WERI-Rb-1 (cell line): Measurements from ENCODE around the gene TSPAN12.

ENCODE experiments used
- DNase-seq: peaks from one replicate; pipeline ENCODE4 v3.0.0-alpha.2; 2020
- H3K27ac ChIP-seq: fragments of 250-450 bp; sonication (Bioruptor Pico); 2 replicates; pipeline ENCODE4 v1.5.1; 2020; ENCODE audit warnings: mild to moderate bottlenecking, moderate library complexity
- H3K27me3 ChIP-seq: fragments of 250-450 bp; sonication (Bioruptor Pico); 2 replicates; pipeline ENCODE4 v1.5.1; 2021; ENCODE audit warnings: mild to moderate bottlenecking, low read depth, moderate library complexity; ENCODE audit not compliant: insufficient read depth, severe bottlenecking
- H3K36me3 ChIP-seq: fragments of 250-450 bp; sonication (Bioruptor Pico); 2 replicates; pipeline ENCODE4 v1.5.1; 2020; ENCODE audit warnings: mild to moderate bottlenecking, moderate library complexity
- H3K4me3 ChIP-seq: 2 replicates; pipeline ENCODE4 v1.5.1; 2011; ENCODE audit warnings: low read depth, mild to moderate bottlenecking, control low read depth, low read length
- H3K9me3 ChIP-seq: fragments of 250-450 bp; sonication (Bioruptor Pico); 2 replicates; pipeline ENCODE4 v1.5.1; 2021; ENCODE audit warnings: mild to moderate bottlenecking, moderate library complexity; ENCODE audit not compliant: severe bottlenecking
- TF ChIP-seq, protein P1 (sequence below): IDR thresholded peaks from 2 replicates; pipeline ENCODE4 v1.5.1; 2011; ENCODE audit warnings: low read depth, mild to moderate bottlenecking, control low read depth, inconsistent platforms, low read length

Gene TSPAN12

DNA sequence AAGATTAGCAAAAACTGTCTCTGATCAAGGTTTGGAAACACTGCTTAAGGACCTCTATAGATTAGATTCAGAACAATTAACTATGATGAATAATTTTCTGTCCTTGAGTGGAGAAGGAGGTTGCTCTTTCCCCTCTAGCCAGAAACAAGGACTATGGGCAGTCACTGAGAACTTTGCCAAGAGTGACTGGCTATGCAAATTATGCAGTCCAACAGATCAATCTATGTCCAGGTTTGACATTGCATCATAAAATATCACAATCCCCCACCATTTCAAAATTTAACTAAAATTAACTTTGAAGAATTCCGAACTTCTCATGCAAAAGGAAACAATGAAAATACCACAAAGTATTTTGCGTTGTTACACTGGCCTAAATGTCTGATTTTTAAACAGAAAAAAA is 50.6 kb downstream of the TSPAN12 start:
- DNase-seq = no peak
- Histone ChIP-seq H3K4me3 (no peak overlapping the region), H3K27me3 (no peaks in the 10 kb centered on the region), H3K36me3 (no peaks in the 10 kb centered on the region), H3K27ac (no peak overlapping the region), H3K9me3 (no peaks in the 10 kb centered on the region)
- TF ChIP-seq, protein P1, sequence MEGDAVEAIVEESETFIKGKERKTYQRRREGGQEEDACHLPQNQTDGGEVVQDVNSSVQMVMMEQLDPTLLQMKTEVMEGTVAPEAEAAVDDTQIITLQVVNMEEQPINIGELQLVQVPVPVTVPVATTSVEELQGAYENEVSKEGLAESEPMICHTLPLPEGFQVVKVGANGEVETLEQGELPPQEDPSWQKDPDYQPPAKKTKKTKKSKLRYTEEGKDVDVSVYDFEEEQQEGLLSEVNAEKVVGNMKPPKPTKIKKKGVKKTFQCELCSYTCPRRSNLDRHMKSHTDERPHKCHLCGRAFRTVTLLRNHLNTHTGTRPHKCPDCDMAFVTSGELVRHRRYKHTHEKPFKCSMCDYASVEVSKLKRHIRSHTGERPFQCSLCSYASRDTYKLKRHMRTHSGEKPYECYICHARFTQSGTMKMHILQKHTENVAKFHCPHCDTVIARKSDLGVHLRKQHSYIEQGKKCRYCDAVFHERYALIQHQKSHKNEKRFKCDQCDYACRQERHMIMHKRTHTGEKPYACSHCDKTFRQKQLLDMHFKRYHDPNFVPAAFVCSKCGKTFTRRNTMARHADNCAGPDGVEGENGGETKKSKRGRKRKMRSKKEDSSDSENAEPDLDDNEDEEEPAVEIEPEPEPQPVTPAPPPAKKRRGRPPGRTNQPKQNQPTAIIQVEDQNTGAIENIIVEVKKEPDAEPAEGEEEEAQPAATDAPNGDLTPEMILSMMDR = no peak

DNA sequence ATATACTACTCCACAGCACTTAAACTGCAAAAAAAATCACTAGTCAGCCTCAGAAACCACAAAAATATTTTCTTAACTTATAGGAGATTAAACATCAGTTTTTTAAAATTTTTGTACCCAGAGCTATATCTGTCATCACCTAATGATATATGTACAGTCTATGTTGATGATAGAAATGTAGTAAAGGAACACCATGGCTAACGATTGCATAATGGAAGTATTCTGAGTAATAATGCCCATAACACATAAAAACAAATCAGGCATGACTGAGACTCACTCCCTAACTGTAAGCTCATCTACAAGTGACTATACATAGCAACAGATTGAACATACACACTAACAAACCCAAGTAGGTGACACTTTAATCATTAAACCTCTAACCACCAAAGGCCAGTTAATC is 51.3 kb downstream of the TSPAN12 start:
- Histone ChIP-seq H3K27ac (no peak overlapping the region), H3K36me3 (no peaks in the 10 kb centered on the region), H3K27me3 (no peaks in the 10 kb centered on the region), H3K9me3 (no peaks in the 10 kb centered on the region), H3K4me3 (no peak overlapping the region)
- TF ChIP-seq, protein P1 = no peak
- no peak for DNase-seq

DNA sequence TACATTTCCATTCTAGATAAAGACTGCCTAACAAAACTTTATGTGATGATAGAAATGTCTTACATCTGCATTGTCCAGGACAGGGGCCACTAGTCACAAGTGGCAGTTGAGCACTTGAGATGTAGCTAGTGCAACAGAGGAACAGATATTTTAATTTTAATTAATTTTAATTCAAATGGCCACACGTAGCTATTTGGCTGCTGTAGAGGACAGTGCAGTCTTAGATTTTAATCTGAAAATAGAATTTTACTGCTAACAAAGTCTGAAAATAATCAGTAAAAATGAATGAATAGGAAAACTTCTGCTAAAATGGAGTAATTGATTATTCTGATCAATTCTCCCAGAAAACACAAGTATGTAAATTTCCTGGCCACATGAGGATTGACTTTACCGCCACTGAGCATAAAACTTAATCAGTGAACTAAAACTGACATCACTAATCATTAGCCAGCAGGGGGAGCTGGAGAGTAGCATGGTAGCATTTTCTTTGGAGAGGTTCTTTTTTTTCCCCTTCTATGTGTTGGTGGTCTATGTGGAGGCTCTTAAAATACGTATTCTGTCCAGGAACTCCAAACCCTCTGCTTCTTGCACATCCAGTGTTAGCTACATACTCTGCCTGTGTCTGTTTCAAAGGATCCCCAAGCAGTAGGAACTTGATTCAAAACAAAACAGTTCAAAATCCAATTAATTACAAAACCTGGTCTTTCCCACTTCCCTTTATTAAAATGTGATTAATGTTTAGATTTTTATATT is 52.1 kb downstream of the TSPAN12 start:
- no peaks in the 10 kb centered on the region for H3K9me3 ChIP-seq
- peak; percentile 56 for DNase-seq
- TF ChIP-seq, protein P1 = peak; percentile 55; the same call in 1 of the 2 replicates
- no peak overlapping the region for H3K4me3 ChIP-seq
- no peaks in the 10 kb centered on the region for H3K27me3 ChIP-seq
- H3K27ac ChIP-seq = no peak overlapping the region
- H3K36me3 ChIP-seq = no peaks in the 10 kb centered on the region

DNA sequence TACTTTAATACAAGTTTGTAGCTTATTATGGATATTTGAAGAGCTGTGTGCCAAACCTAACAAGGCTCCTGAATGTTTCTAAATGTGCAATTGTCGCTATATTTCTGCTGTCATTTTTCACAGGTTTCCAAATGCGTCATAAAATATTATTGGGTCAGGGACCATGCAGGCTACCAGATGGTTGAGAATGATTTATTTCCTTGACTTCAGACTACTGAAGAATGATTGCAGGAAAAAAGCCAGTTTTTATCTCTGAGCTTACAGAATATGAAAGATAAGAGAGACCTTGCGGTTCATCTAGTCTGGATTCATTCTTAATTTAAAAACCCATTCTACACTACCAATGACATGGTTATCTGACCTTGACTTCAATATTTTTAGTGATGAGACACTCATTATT is 55.2 kb downstream of the TSPAN12 start:
- H3K9me3 ChIP-seq = no peaks in the 10 kb centered on the region
- H3K4me3 ChIP-seq = no peak overlapping the region
- no peak for DNase-seq
- no peaks in the 10 kb centered on the region for H3K27me3 ChIP-seq
- no peak overlapping the region for H3K27ac ChIP-seq
- H3K36me3 ChIP-seq = no peaks in the 10 kb centered on the region
- TF ChIP-seq, protein P1 = no peak

DNA sequence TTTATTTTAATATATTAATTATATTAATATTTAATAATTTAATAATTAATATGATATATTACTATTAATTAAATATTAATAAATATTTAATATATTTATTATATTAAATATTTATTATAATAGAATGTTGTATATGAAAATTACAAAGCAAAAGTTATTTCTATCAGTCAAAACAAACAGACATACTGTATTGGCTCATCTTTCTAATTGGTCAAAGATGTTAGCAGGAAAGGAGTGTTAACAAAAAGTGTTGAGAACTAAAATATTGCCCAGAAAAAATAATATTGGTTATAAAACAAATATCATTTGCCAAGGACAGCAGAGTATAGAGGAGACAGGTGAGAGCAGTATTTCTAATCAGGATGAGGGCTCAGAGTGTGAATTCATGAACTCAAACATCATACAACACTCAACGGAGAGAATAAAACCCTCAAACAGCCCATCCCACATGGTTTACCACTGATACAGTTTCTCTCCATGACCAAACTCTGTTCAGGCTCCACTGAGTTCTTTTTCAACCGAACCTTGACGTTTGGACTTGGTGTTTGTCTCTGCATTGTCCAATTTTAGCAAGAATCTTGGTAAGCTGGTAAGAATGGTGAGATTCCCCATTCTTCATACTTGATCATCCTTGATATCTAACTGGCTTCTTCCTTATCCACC is 58.0 kb downstream of the TSPAN12 start:
- Histone ChIP-seq H3K9me3 (no peaks in the 10 kb centered on the region), H3K27me3 (no peaks in the 10 kb centered on the region), H3K36me3 (no peaks in the 10 kb centered on the region), H3K27ac (no peak overlapping the region), H3K4me3 (no peak overlapping the region)
- DNase-seq = no peak
- TF ChIP-seq, protein P1 = no peak
